Mucosa of rectum (tissue), 2 donors: Measurements from ENCODE around the gene ZCCHC17.
"Not testable (repeated sequence)": the region's sequence is repeated elsewhere in the genome, so short reads cannot be mapped to it uniquely, and the experiment has no call there.

ENCODE experiments used
- H3K27ac ChIP-seq, 2 donors: one replicate each; pipeline ENCODE4 v1.7.0; 2013; ENCODE audit warnings: inconsistent platforms in 2 of 2, low read depth in 2 of 2, low read length in 2 of 2
- H3K27me3 ChIP-seq, 2 donors: one replicate each; pipeline ENCODE4 v1.7.0; 2013; ENCODE audit warnings: low read length in 2 of 2; ENCODE audit not compliant: control insufficient read depth in 2 of 2, insufficient read depth in 2 of 2
- H3K36me3 ChIP-seq, 2 donors: one replicate each; pipeline ENCODE4 v1.7.0; 2013; ENCODE audit warnings: low read length in 2 of 2; ENCODE audit not compliant: control insufficient read depth in 2 of 2, insufficient read depth in 2 of 2
- H3K4me1 ChIP-seq, 2 donors: one replicate each; pipeline ENCODE4 v1.7.0; 2013; ENCODE audit warnings: low read length in 2 of 2, mild to moderate bottlenecking in 1 of 2; ENCODE audit not compliant: control insufficient read depth in 2 of 2, insufficient read depth in 2 of 2
- H3K4me3 ChIP-seq, 2 donors: one replicate each; pipeline ENCODE4 v1.7.0; 2013; ENCODE audit warnings: low read length in 2 of 2
- H3K9ac ChIP-seq, 2 donors: one replicate each; pipeline ENCODE4 v1.7.0; 2013; ENCODE audit warnings: low read length in 2 of 2, low read depth in 1 of 2, mild to moderate bottlenecking in 1 of 2
- H3K9me3 ChIP-seq, 2 donors: one replicate each; pipeline ENCODE4 v1.7.0; 2013; ENCODE audit warnings: low read length in 2 of 2; ENCODE audit not compliant: control insufficient read depth in 2 of 2
- donor health status: healthy.
- donor health status: Normal muscosa, but diverticular disease.

Gene ZCCHC17

GRCh38 chr1:31296486-31297276 lies at the start of gene ZCCHC17, which contains the start of gene SNRNP40:
Gene ZCCHC17, plus strand, starts transcription at chr1:31297032. Its CDS starts 13,067 bp downstream, at chr1:31310099.
Gene SNRNP40, minus strand, starts transcription at chr1:31296788. Its CDS starts 37 bp downstream, at chr1:31296751.
- peaks cover 14 to 19% of the 10 kb centered on the region in 2 donors for H3K4me1 ChIP-seq

DNA sequence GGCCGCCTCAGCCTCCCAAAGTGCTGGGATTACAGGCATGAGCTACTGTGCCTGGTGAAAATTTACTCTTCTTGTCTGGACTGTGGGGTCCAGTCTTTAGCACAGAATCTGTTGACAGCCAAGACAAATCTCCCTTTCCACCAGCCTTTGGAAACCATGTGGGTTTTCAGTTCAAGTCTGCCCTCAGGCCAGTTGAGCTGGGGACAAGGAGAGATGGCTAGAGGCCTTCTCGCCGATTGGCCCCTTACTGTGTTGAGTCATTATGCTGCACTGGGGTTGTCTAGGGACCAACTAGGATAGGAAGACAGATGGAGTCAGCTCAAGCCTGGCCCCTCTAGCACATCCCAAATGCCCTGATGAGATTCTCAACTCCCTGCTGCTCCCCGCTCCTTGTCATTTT lies 48.6 kb upstream of the ZCCHC17 start:
- Histone ChIP-seq H3K9me3 (no peaks in the 10 kb centered on the region), H3K4me3 (no peak overlapping the region), H3K36me3 (no peaks in the 10 kb centered on the region), H3K4me1 (no peaks in the 10 kb centered on the region), H3K9ac (no peak overlapping the region), H3K27ac (no peak overlapping the region), H3K27me3 (peaks cover 0 to 2% of the 10 kb centered on the region in 2 donors)

More at GRCh38 chr1:31296486-31297276, at the start of gene ZCCHC17, which contains the start of gene SNRNP40:
- H3K27me3 ChIP-seq: no peaks in the 10 kb centered on the region
- no peaks in the 10 kb centered on the region for H3K9me3 ChIP-seq
- H3K4me3 ChIP-seq: peak within 1 kb of the TSS; percentile 94 to 97
- peak within 1 kb of the TSS; percentile 73 to 90 for H3K27ac ChIP-seq
- H3K9ac ChIP-seq: peak within 1 kb of the TSS; percentile 89 to 96
- H3K36me3 ChIP-seq: peaks cover 16 to 18% of the 10 kb centered on the region in 2 donors

DNA sequence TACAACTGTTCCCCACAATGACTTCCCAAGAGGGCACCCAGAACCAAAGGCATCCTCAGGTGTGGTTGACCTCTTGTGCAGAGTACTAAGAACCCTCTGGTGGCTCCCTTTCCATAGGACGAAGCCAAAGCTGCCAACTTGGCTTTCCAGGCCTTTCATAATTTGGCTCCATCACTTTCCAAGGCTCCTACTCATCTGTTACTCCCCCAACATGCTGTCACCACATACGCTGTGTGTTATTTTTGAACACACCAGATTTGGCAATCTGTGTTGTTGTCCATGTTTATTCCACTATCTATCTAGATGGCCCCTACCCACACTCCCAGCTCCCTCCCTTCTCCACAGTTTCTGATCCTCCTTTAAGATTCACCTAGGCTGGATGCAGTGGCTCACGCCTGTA lies 47.0 kb upstream of the ZCCHC17 start:
- Histone ChIP-seq H3K4me1 (no peaks in the 10 kb centered on the region), H3K9ac (no peak overlapping the region), H3K4me3 (no peak overlapping the region), H3K27me3 (no peaks in the 10 kb centered on the region), H3K9me3 (no peaks in the 10 kb centered on the region), H3K36me3 (no peaks in the 10 kb centered on the region), H3K27ac (no peak overlapping the region)

DNA sequence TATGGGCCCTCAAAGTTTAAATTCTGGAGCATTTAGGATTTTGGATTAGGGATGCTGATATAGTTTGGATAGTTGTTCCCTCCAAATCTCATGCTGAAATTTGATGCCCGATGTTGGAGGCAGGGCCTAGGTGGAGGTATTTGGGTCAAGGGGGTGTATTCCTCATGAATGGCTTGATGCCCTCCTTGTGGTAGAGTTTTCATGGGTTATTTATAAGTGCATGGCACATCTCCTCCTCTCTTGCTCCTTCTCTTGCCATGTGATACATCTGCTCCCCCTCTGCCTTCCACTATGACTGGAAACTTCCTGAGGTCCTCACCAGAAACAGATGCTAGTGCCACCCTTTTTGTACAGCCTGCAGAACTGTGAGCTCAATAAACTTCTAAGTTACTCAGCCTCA lies 39.6 kb upstream of the ZCCHC17 start:
- peaks cover 24 to 31% of the 10 kb centered on the region in 2 donors for H3K36me3 ChIP-seq
- no peaks in the 10 kb centered on the region for H3K9me3 ChIP-seq
- no peak overlapping the region for H3K27ac ChIP-seq
- no peaks in the 10 kb centered on the region for H3K4me1 ChIP-seq
- H3K27me3 ChIP-seq: no peaks in the 10 kb centered on the region
- no peak overlapping the region for H3K4me3 ChIP-seq
- no peak overlapping the region for H3K9ac ChIP-seq

DNA sequence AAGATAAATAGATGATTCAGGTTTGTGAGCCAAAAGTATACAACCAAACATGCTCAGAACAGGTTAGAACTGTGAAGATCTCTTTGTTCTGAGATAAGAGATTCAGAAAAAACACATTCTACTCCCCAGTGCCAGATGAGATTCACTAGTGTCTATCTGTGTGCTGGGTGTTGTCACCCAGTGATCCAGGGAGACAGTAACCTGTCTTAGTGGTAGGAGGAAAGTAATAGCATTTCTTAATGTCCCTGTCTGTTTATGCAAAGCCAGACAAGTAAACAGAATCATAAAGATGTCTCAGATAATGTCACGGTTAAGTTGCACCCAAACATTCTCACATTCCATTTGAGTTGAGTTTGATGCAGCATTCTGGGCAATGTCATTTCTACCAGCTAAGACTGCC lies 38.3 kb upstream of the ZCCHC17 start:
- no peak overlapping the region for H3K4me3 ChIP-seq
- H3K9ac ChIP-seq: no peak overlapping the region
- H3K27ac ChIP-seq: no peak overlapping the region
- H3K27me3 ChIP-seq: no peaks in the 10 kb centered on the region
- peaks cover 0 to 4% of the 10 kb centered on the region in 2 donors for H3K4me1 ChIP-seq
- H3K9me3 ChIP-seq: no peaks in the 10 kb centered on the region
- H3K36me3 ChIP-seq: peaks cover 24 to 31% of the 10 kb centered on the region in 2 donors

GRCh38 chr1:31259746-31260145 lies 37.1 kb upstream of the ZCCHC17 start:
- no peak overlapping the region for H3K27ac ChIP-seq
- H3K36me3 ChIP-seq: peaks cover 24 to 34% of the 10 kb centered on the region in 2 donors
- no peak overlapping the region for H3K9ac ChIP-seq
- peaks cover 0 to 4% of the 10 kb centered on the region in 2 donors for H3K4me1 ChIP-seq
- no peaks in the 10 kb centered on the region for H3K27me3 ChIP-seq
- H3K9me3 ChIP-seq: no peaks in the 10 kb centered on the region
- no peak overlapping the region for H3K4me3 ChIP-seq

- Histone ChIP-seq H3K36me3 (peaks cover 31 to 43% of the 10 kb centered on the region in 2 donors), H3K27ac (no peak overlapping the region), H3K9me3 (no peaks in the 10 kb centered on the region), H3K27me3 (no peaks in the 10 kb centered on the region), H3K9ac (no peak overlapping the region), H3K4me1 (peaks cover 0 to 4% of the 10 kb centered on the region in 2 donors), H3K4me3 (no peak overlapping the region)
Measured at GRCh38 chr1:31261916-31262315, 34.9 kb upstream of the ZCCHC17 start.

GRCh38 chr1:31262393-31262792 lies 34.4 kb upstream of the ZCCHC17 start:
- peaks cover 35 to 42% of the 10 kb centered on the region in 2 donors for H3K36me3 ChIP-seq
- H3K4me1 ChIP-seq, H3K9ac ChIP-seq, H3K9me3 ChIP-seq, H3K27me3 ChIP-seq, H3K4me3 ChIP-seq, H3K27ac ChIP-seq: not testable (repeated sequence)

- Histone ChIP-seq H3K4me3 (no peak overlapping the region), H3K4me1 (peaks cover 0 to 4% of the 10 kb centered on the region in 2 donors), H3K36me3 (peaks cover 32 to 41% of the 10 kb centered on the region in 2 donors), H3K9me3 (no peaks in the 10 kb centered on the region), H3K9ac (no peak overlapping the region), H3K27me3 (no peaks in the 10 kb centered on the region), H3K27ac (no peak overlapping the region)
Measured at GRCh38 chr1:31263408-31263807, 33.4 kb upstream of the ZCCHC17 start.

DNA sequence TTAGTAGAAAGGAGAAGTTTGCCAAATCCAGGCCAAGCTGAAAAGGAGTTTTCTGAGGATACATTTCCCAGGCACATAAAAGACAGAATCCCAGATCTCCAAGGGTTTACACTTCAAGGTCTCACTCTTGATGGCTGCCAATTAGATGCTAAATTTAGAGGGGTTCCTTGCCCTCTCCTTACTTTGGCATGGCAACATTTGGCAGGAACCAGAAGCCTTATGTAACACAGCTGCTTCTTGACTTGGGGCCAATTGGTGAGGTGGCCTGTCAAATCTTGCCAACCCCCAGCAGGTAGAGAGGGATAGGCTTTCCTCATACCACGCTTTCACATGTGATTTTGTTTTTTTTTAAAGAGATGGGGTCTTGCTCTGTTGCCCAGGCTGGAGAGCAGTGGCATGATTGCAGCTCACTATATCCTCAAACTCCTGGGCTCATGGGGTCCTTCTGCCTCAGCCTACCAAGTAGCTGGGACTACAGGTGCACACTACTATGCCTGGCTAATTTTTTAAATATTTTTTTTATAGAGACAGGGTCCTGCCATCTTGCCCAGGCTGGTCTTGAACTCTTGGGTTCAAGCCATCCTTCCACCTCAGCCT lies 31.9 kb upstream of the ZCCHC17 start:
- H3K4me1 ChIP-seq: peaks cover 0 to 4% of the 10 kb centered on the region in 2 donors
- H3K27ac ChIP-seq: no peak overlapping the region
- no peak overlapping the region for H3K4me3 ChIP-seq
- H3K9me3 ChIP-seq: no peaks in the 10 kb centered on the region
- no peaks in the 10 kb centered on the region for H3K27me3 ChIP-seq
- peaks cover 25 to 44% of the 10 kb centered on the region in 2 donors for H3K36me3 ChIP-seq
- H3K9ac ChIP-seq: no peak overlapping the region
